ENCODE data around the gene TIGD3. TPM values are rescaled to one million over a fixed set of nuclear protein-coding genes. Genes with fewer than 3 reads are reported as not detected.

Gene TIGD3
- polyA plus RNA-seq, 3 donors: 0.53 to 0.83 (median 0.56) TPM

DNA sequence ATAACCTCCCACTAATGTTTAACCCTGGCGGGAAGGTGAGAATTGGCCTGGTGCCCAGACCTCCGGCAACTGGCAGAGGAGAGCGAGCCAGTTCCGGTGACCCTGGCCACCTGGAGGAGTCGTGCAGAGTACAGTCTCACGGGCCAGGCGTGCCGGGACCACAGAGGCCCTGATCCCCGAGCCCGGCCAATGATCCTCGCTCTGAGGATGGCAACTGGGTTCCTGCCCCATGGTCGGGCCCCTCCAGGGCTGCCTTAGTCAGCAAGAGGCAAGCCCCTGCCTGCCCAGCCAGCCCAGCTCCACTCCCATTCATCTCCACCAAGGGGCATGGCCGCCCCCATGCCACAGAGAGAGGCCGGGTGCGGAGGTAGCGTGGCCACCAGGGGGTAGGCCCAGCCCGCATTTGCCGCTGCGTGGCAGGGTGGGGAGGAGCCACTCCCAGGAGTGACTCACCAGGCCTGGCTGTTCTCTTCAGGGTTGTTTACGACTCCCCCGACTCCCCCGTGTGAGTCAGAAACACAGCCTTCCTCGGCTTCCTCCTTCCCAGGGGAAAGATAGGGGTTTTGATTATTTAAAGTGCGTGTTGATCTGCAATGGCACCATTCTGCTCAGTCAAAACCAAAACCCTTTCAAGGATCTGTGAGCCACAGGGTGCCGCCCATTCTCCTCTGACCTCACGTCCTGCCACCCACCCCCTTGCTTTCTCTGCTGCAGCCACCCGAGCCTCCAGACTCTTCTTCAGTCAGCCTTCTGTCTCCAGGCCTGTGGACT is 27.7 kb downstream of the TIGD3 start, which contains the start of gene SLC25A45:
Gene SLC25A45 (minus strand): TSS at position 614 of the 771 bp plus-strand sequence. CDS start 695 bp downstream, outside the sequence.
- DNase-seq (ENCODE audit: extremely low read depth in 1 of 11, low read depth in 9 of 11, low spot score in 4 of 11): peak; percentile 66 to 83 (median 78)

DNA sequence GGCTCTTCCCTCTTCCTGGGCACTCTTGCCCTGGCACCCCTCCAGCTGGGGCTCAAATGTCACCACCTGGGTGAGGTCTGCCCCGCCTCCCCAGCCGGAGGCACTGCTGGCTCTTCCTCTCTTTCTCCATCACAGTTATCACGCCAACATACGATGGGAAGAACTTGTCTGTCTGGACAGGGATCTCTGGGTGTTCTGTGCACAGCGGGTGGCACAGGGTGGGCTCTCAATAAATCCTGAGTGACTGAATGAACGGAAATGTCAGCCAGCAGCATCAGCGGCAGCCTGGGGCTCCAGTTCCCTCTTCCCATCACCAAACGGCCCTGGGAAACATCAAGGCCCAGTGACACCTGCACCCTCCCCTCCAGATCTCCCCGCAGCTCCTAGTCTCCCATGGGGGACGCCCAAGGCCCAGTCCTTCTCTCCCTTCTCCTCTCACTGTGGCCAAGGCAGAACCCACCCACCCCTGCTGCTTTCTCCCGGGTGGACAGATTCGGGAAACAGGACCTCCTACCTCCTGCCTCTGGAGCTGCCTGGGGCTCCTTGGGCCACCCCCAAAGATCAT is 28.3 kb downstream of the TIGD3 start:
- no peak for DNase-seq (ENCODE audit: extremely low read depth in 1 of 11, low read depth in 9 of 11, low spot score in 4 of 11)

DNA sequence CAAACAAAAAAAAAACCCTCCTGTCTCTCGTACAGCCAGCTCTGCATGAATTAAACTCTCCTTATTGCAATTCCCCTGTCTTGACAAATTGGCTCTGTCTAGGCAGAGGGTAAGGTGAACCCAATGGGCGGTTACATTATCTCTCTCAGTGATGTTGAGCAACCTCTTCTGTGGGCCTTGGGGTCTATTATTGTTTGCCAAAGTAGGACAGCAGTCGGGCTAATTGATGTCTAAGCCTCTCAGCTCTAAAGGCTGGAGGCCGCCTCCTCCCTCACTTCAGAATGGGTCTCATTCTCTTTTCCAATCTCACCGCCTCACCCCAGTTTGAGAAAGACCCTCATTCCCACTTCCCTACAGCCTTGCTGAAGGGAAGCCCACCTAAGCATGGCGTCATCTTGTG is 29.2 kb downstream of the TIGD3 start:
- no peak for DNase-seq (ENCODE audit: extremely low read depth in 1 of 11, low read depth in 9 of 11, low spot score in 4 of 11)

DNA sequence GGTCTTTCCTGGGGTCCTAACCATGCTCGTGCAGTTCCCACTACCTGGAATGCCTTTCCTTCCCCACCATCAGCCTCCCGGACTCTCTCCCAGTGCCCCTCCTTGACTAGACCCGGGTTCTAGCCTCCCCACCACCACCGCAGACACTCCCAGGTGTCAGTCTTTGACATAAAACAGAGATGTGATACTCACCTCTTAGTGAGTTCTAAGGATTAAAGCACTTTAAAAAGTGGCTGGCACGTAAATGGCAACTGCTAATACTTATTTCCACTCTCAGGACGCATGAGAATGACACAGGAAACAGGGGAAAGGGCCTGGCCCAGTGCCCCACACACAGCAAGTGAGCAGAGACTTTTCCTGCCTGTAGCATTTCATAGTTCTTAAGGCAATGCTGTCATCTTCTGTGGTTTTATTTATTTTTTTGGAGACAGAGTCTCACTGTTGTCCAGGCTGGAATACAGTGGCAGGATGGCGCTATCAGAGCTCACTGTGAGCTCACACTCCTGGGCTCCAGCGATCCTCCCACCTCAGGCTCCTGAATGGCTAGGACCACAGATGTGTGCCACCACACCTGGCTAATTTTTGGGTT is 29.8 kb downstream of the TIGD3 start:
- DNase-seq (ENCODE audit: extremely low read depth in 1 of 11, low read depth in 9 of 11, low spot score in 4 of 11): no peak

DNA sequence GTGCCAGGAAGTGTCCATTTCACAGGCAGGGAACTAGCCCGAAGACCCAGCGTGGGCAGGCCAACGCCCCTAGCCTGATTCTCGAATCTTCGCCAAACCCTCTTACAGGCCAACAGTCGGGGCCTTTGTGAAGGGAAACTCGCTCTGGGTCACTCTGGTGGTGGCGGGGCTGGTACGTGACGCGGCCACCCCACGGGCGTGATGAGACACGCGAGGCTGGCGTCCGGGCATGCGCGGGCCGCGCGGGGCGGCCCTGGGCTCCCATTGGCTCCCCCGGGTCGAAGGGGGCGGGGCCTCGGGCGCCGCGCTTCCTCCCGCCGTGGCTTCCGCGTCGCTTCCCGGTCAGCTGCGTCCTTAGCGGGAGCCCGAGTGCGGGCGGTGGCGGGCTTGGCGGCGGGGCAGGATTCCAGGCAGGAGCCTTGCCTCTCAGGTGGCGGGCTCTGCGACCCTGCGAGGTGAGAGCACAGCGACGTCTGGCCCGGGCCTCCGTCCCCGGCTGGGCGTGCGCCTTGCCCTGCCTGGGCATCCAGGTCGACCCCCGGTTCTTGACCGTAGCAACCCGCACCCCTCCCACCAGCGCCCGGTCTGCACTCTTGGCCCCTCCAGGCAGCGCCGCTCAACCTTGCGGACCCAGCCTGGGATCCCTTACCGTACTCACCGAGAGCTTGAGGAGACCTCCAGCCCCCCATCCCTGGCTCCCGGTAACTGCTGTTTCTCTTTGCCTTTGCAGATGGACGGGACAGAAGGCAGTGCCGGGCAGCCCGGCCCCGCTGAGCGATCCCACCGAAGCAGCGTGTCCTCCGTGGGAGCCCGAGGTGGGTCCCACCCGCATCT is 32.0 kb downstream of the TIGD3 start, which contains the start of gene FRMD8:
Gene FRMD8 (plus strand): TSS at position 331 of the 834 bp plus-strand sequence. CDS start 400 bp downstream, at position 731.
- DNase-seq (ENCODE audit: extremely low read depth in 1 of 11, low read depth in 9 of 11, low spot score in 4 of 11): peak in 9 of 11 donors; percentile 64 to 81 (median 76)

DNA sequence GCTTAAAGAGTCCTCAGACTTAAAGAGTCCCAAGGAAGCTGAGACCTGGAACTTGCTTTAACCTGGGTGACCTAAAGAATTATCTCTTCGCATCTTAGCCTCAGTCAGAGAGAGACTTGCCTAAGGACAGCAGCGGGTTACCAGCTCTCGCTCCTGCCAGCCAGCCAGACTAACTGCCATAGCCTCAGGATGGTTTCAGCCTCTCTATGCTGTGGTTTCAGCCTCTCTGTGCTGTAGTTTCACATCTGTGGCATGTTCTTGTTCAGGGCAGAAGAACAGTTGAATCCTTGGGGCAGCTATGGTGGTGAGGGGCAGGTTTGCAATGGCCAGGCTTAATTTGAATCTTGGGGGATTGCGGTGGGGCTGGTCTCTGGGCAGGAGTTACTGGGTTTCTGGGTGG is 34.2 kb downstream of the TIGD3 start:
- no peak for DNase-seq (ENCODE audit: extremely low read depth in 1 of 11, low read depth in 9 of 11, low spot score in 4 of 11)

DNA sequence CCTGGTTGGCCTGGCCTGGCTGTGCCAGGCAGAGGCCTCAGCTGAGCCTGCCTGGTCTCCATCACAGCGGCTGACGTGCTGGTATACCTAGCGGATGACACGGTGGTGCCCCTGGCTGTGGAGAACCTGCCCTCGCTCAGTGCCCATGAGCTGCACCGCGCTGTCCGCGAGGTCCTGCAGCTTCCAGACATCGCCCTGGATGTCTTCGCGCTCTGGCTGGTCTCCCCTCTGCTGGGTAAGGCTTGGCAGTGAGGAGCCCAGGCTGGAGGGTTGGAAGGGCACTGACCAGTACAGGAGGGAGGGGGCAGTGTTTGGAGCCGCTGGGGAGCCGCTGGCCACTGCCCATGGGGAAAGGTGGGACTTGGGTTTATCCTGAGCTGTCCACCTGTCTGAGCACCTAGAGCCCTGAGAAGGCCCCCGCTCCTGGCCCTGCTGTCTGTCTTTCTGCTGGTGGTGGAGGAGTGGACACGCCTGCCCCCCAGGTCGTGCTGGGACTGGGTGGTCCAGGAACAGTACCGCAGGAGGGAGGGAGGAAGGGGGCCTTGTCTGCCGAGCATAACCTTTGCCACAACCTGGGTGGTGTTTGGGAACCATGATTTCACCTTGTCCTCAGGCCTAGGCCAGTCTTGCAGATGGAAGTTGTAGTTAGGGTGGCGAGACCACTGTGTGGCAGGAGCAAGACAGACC is 34.9 kb downstream of the TIGD3 start:
- no peak for DNase-seq (ENCODE audit: extremely low read depth in 1 of 11, low read depth in 9 of 11, low spot score in 4 of 11)

DNA sequence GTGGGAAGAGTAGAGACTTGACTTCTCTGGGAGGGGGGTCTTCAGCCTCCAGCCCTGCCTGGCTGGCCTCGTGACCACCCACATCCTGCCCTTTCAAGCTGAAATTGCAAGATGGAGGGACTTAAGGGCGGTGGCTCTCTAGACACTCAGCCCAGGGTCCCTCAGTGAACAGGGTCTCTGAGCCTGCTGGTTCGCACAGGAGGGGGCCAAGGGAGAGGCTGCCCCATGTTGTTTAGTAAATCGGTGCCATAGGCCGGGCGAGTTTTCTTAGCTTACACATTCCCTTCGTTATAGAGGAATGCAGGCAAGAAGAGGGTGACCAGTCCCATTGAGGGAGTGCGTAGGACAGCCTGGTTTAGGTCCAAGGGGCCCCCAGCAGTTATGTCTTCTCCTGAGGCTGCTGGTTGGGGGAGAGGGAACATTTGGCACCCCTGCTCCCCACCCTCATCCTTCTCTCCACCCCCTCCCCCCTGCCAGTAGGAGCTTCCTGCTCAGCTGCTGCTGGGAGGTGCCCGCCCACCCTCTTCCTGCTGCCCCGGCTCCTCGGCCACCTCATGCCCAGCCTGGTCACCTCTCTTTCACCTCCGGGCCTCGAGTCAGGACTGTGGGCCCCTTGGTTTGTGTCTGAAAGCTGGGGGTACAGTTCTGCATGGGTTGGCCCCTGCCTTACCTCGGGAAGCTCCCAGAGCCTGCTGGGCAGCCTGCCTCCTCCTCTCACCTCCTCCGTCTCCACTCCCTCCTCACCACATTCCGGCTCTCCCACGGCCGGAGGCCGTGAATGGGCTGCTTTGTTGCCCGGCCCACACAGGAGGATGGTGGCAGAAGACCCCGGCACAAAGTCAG is 35.8 kb downstream of the TIGD3 start:
- no peak for DNase-seq (ENCODE audit: extremely low read depth in 1 of 11, low read depth in 9 of 11, low spot score in 4 of 11)

DNA sequence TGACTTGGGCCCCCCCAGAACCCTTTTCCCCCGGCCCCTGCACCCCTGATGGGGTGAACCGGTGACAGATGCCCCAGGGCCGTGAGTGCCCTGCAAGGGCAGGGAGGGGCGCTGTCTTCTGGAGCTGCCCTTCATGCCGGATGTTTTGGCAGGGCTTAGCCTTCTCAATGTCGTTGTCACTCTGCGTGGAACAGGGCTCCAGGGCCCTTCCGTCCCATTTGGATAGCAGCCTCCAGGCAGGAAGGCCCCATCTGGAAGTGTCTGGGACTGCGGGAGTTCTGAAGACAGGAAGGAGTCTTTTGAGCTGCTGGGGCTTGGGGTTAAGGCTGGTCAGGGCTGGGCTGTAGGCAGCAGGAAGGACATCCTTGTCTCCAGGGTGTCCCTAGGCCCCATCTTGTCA is 36.4 kb downstream of the TIGD3 start:
- no peak for DNase-seq (ENCODE audit: extremely low read depth in 1 of 11, low read depth in 9 of 11, low spot score in 4 of 11)

DNA sequence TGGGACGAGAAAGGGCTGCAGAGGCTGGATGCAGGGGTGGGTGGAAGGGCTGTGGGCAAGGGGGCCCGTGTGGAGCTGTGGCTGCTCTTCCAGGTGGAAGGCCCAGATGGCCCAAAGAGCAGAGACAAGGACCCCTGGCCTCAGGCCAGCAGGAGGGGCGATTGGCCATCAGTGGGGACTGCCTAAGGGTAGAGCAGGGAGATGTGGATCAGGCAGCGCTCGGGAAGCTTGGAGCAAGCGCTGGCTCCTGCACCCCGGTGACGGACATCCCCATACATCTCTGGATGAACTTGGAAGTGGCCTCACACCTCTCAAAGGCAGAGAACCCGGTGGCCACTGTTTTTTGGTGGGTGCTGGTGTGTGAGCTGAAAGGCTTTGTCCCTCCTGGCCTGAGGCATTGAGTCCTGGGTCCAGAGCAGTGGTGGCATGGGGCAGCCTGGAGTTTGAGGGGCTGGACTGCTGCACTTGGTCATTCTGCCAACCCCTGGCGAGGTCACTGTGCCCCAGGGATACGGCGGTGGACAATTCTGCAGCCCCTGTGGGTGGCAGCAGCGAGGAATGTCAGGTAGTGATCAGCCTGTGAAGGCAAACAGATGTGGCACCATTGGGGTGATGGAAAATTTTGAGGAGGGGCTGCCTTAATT is 37.8 kb downstream of the TIGD3 start:
- no peak for DNase-seq (ENCODE audit: extremely low read depth in 1 of 11, low read depth in 9 of 11, low spot score in 4 of 11)

DNA sequence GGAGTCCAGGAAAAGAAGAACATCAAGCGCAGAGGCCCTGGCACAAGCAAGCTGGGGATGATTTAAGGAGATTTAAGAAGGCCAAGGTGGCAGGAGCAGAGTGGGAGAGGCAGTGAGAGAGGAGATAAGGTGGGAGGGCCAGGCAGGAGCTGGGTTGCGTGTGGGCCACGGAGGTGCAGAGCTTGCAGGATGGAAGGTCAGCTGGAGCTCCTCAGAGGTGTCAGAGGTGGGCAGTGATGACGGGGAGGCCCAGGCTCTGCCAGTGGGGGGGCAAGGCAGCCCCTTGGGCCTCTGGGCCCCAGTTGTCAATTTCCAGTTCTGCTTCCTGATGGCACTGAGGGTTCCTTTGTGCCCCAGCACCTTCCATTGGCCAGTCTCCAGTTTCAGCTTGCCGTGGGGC is 38.3 kb downstream of the TIGD3 start:
- DNase-seq (ENCODE audit: extremely low read depth in 1 of 11, low read depth in 9 of 11, low spot score in 4 of 11): no peak

DNA sequence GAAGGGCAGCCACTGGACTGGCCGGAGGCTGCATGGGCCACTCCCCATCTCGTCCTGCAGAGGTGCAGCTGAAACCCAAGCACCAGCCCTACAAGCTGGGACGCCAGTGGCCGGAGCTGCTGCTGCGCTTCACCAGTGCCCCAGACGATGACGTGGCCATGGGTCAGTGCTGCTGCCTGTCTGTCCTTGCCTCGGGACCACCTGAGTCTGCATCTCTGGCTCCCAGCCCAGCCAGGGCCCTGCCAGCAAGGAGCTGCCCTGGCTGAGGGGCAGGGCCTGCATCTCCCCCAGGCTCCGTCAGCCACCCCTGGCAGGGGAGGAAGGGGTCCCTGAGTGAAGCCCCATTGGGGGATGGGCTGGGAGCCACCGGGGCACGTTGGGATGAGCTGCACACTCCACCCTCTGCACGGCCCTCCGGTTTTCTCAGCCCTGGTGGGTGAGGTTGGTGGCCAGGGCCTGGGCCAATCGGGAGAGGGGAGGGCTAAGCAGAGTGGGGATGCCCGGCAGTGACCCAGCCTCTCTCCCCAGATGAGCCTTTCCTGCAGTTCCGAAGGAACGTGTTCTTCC is 39.0 kb downstream of the TIGD3 start:
- DNase-seq (ENCODE audit: extremely low read depth in 1 of 11, low read depth in 9 of 11, low spot score in 4 of 11): no peak

DNA sequence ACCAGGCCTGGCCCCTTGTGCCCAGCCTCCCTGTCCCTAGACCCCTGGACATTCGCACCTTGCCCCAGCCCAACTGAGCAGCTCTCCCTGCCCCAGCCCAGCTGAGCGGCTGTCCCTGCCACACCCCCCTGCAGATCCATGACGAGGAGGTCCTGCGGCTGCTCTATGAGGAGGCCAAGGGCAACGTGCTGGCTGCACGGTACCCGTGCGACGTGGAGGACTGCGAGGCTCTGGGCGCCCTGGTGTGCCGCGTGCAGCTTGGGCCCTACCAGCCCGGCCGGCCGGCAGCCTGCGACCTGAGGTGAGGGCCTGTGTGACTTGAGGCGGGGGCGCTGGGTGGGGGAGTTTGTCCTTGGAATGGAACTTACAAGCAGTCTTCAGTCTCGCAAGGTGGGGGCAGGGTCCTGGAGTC is 39.6 kb downstream of the TIGD3 start:
- DNase-seq (ENCODE audit: extremely low read depth in 1 of 11, low read depth in 9 of 11, low spot score in 4 of 11): no peak

DNA sequence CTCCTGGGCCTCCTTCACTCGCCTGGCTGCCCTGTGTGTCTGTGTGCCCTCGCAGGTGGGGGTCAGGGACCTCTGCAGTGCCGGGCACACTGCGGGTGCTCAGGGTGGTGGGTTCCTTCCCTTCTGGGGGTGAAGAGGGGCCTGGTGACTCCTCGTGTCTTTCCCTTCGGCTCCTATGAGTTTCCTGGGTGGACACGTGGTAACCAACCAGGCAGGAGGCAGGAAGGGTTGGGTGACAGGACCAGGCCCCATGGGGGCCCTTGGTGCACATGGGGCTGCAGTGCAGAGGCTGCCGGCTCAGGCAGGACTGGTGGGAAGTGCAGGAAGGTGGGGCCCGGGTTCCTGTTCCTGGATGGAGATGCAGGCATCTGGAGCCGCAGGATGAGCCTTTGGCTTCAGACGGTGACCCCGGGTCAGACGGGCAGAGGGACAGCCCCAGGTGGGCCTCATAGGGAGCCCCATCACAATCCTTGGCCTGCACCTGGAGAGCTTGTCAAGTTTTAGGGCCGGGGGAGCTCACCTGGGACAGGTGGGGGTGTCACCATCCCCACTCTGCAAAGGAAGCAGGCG is 41.5 kb downstream of the TIGD3 start:
- no peak for DNase-seq (ENCODE audit: extremely low read depth in 1 of 11, low read depth in 9 of 11, low spot score in 4 of 11)

DNA sequence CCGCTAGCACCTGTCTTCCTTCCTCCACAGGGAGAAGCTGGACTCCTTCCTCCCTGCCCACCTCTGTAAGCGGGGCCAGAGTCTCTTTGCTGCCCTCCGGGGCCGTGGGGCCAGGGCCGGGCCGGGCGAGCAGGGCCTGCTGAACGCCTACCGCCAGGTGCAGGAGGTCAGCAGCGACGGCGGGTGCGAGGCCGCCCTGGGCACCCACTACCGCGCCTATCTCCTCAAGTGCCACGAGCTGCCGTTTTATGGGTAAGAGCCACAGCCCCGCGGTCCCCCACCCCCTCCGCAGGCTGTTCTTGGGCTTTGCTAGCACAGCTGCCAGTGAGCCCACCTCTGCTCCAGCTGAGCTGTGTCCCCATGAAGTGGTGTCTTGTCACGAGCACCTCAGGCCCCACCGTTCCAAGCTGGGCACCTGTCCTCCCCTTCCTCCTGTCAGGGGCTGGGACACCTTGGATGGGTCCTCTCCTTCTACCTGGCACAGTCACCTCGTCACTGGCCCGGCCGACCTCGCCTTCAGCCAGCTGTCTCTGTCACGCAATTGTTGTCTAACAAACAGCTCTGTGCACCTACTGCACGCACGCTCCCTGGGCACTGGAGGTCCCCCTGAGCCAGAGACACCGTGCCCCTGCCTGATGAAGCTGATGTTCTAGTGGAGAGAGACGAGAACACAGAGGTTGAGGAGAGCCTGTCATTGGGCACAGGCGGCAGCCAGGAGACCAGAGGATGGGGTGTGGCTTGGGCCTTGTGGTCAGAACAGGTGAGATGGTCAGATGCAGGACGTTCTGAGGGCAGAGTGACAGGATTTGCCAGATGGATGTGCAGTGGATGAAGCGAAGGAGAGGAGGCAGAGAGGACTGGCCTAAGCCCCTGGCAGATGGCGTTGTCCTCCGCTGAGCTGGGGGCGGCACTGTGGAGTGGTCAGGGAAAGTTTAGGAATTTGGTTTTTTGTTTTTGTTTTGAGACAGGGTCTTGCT is 42.5 kb downstream of the TIGD3 start:
- no peak for DNase-seq (ENCODE audit: extremely low read depth in 1 of 11, low read depth in 9 of 11, low spot score in 4 of 11)

Measured in renal cortex interstitium (tissue), 11 donors.